Vagina (tissue), 2 donors: ENCODE data around the gene PEA15. TPM values are rescaled to one million over a fixed set of nuclear protein-coding genes. Genes with fewer than 3 reads are reported as not detected.

Experiments
- DNase-seq, 2 donors: peaks; one replicate each; pipeline ENCODE4 v3.0.0-alpha.2; 2017; ENCODE audit errors: extremely low spot score in 2 of 2
- H3K27ac ChIP-seq: fragments of 200-600 bp; sonication (generic); one replicate; pipeline ENCODE4 v1.5.1; 2019
- H3K27me3 ChIP-seq: fragments of 200-600 bp; sonication (generic); one replicate; pipeline ENCODE4 v1.5.1; 2019
- H3K36me3 ChIP-seq, 2 donors: fragments of 200-600 bp; sonication (generic); one replicate each; pipeline ENCODE4 v1.5.1; 2017 to 2019
- H3K4me1 ChIP-seq: fragments of 200-600 bp; sonication (generic); one replicate; pipeline ENCODE4 v1.5.1; 2019
- H3K4me3 ChIP-seq, 2 donors: fragments of 200-600 bp; sonication (generic); 1 replicate in 1 of 2; 2 replicates in 1 of 2; pipeline ENCODE4 v1.5.1; 2016 to 2019
- H3K9me3 ChIP-seq: fragments of 200-600 bp; sonication (generic); one replicate; pipeline ENCODE4 v1.5.1; 2019
- CTCF ChIP-seq, 3 experiments: fragments of 450-650 bp in 2 of 3; fragments of 200-600 bp in 1 of 3; sonication (generic) in 1 of 3; IDR thresholded peaks; one replicate each; pipeline ENCODE4 v1.5.1; 2017 to 2019; ENCODE audit warnings: antibody characterized with exemption in 3 of 3, mild to moderate bottlenecking in 2 of 3, moderate library complexity in 2 of 3
- POLR2A ChIP-seq, 2 donors: fragments of 450-650 bp; IDR thresholded peaks; one replicate each; pipeline ENCODE4 v1.6.1; 2017; ENCODE audit warnings: antibody characterized with exemption in 2 of 2, mild to moderate bottlenecking in 2 of 2, moderate library complexity in 2 of 2
- POLR2AphosphoS5 ChIP-seq, 2 donors: sonication (generic); formaldehyde crosslinking; IDR thresholded peaks; one replicate each; pipeline ENCODE4 v1.9.0; 2017; ENCODE audit warnings: antibody characterized with exemption in 2 of 2, mild to moderate bottlenecking in 2 of 2, low read depth in 1 of 2; ENCODE audit not compliant: insufficient read depth in 1 of 2
- intact Hi-C: fragments of 100-400 bp; cut with DNase I; formaldehyde crosslinking; loops from one replicate; pipeline ENCODE4 v1.15.1; 2023
- total RNA-seq: library from RNA; depleted of rRNA; stranded (reverse); fragments of >200 nt; gene quantifications from one replicate; pipeline ENCODE4 v1.2.3, GENCODE V29; 2016

PEA15 gene
- total RNA-seq, 1 donor from 2014 or later, result 89.1 TPM

- H3K27ac ChIP-seq, result no peak overlapping the region
- H3K4me3 ChIP-seq, result no peak overlapping the region
- TF ChIP-seq POLR2AphosphoS5 (IDR thresholded peaks at IDR 0.05; ENCODE audit: insufficient read depth in 1 of 2, low read depth in 1 of 2) (no peak), POLR2A (IDR thresholded peaks at IDR 0.05) (no peak), CTCF (IDR thresholded peaks at IDR 0.05) (no peak)
Observed at GRCh38 chr1:160247053-160247452, 41.9 kb downstream of the PEA15 start.

GRCh38 chr1:160251011-160251410 is 45.8 kb downstream of the PEA15 start:
- no peaks in the 10 kb centered on the region for H3K27me3 ChIP-seq
- peak overlapping the region; percentile 27 for H3K27ac ChIP-seq
- intact Hi-C loops, result loop anchor here (10.0 kb wide), 1 partner anchor 46 kb away; the partner anchor contains the start of gene PEA15
- no peak overlapping the region for H3K4me3 ChIP-seq
- DNase-seq, result no peak
- H3K4me1 ChIP-seq, result peaks cover 16% of the 10 kb centered on the region
- no peaks in the 10 kb centered on the region for H3K9me3 ChIP-seq
- TF ChIP-seq POLR2A (IDR thresholded peaks at IDR 0.05) (no peak), POLR2AphosphoS5 (IDR thresholded peaks at IDR 0.05; ENCODE audit: insufficient read depth in 1 of 2, low read depth in 1 of 2) (no peak), CTCF (IDR thresholded peaks at IDR 0.05) (no peak)
- no peaks in the 10 kb centered on the region for H3K36me3 ChIP-seq

More at GRCh38 chr1:160247053-160247452, 41.9 kb downstream of the PEA15 start:
- H3K4me1 ChIP-seq, result peaks cover 12% of the 10 kb centered on the region
- H3K36me3 ChIP-seq, result peaks cover 0 to 7% of the 10 kb centered on the region in 2 donors
- intact Hi-C loops, result no loop called here
- H3K27me3 ChIP-seq, result no peaks in the 10 kb centered on the region
- no peak for DNase-seq
- H3K9me3 ChIP-seq, result no peaks in the 10 kb centered on the region

GRCh38 chr1:160251687-160252526 is 46.7 kb downstream of the PEA15 start:
- H3K27me3 ChIP-seq, result no peaks in the 10 kb centered on the region
- no peaks in the 10 kb centered on the region for H3K9me3 ChIP-seq
- no peak overlapping the region for H3K4me3 ChIP-seq
- peak overlapping the region; percentile 27 for H3K27ac ChIP-seq
- TF ChIP-seq POLR2AphosphoS5 (IDR thresholded peaks at IDR 0.05; ENCODE audit: insufficient read depth in 1 of 2, low read depth in 1 of 2) (peak in 1 of 2 donors; percentile 57), CTCF (IDR thresholded peaks at IDR 0.05) (peak in 2 of 3 experiments; percentile 65 to 84), POLR2A (IDR thresholded peaks at IDR 0.05) (no peak)
- no peaks in the 10 kb centered on the region for H3K36me3 ChIP-seq
- intact Hi-C loops, result loop anchor here (10.0 kb wide), 1 partner anchor 47 kb away; the partner anchor contains the start of gene PEA15
- DNase-seq, result no peak
- H3K4me1 ChIP-seq, result peaks cover 25% of the 10 kb centered on the region

- Histone ChIP-seq H3K36me3 (no peaks in the 10 kb centered on the region), H3K27me3 (no peaks in the 10 kb centered on the region), H3K4me1 (peaks cover 51% of the 10 kb centered on the region), H3K27ac (no peak overlapping the region), H3K4me3 (no peak overlapping the region), H3K9me3 (no peaks in the 10 kb centered on the region)
- DNase-seq, result no peak
- intact Hi-C loops, result loop anchor here (10.0 kb wide), 1 partner anchor 51 kb away; the partner anchor contains the start of gene PEA15
- TF ChIP-seq POLR2A (IDR thresholded peaks at IDR 0.05) (no peak), CTCF (IDR thresholded peaks at IDR 0.05) (no peak), POLR2AphosphoS5 (IDR thresholded peaks at IDR 0.05; ENCODE audit: insufficient read depth in 1 of 2, low read depth in 1 of 2) (no peak)
Observed at GRCh38 chr1:160255781-160256300, 50.7 kb downstream of the PEA15 start.
